Right cardiac atrium (tissue), 5 donors: ENCODE measurements around the gene MGAT1. TPM values are rescaled to one million over a fixed set of nuclear protein-coding genes. Genes with fewer than 3 reads are reported as not detected.

Experiments
- ATAC-seq, 2 donors: fragments of 200-7000 bp; cut with Tn5 transposase; one replicate each; pipeline versions ENCODE4 v1.8.0 to v1.9.1; 2020; ENCODE audit warnings: moderate library complexity in 2 of 2, mild to moderate bottlenecking in 1 of 2
- DNase-seq, 3 donors: peaks; one replicate each; pipeline ENCODE4 v3.0.0-alpha.2; 2020
- H3K27ac ChIP-seq: one replicate; pipeline ENCODE4 v1.5.1; 2013; ENCODE audit warnings: mild to moderate bottlenecking, low read length, control low read depth, moderate library complexity
- H3K27me3 ChIP-seq: one replicate; pipeline ENCODE4 v1.6.1; 2013; ENCODE audit not compliant: control insufficient read depth, insufficient read depth
- H3K4me1 ChIP-seq: one replicate; pipeline ENCODE4 v1.6.1; 2013; ENCODE audit warnings: low read length; ENCODE audit not compliant: control insufficient read depth, insufficient read depth
- H3K4me3 ChIP-seq: one replicate; pipeline ENCODE4 v1.5.1; 2013; ENCODE audit warnings: low read length, control low read depth
- H3K9me3 ChIP-seq: one replicate; pipeline ENCODE4 v1.6.1; 2013; ENCODE audit warnings: low read length; ENCODE audit not compliant: control insufficient read depth
- WGBS: extraction: QIAGEN DNeasy Blood & Tissue Kit; methylation state at CpG from one replicate; pipeline ENCODE4 v1.1.7; 2013; 5-methylcytosine and 5-hydroxymethylcytosine counted together
- intact Hi-C, 4 donors: fragments of 100-400 bp; cut with DNase I; formaldehyde crosslinking; loops; one replicate each; pipeline versions ENCODE4 v1.11.0 to v1.14.0; 2022 to 2023
- polyA plus RNA-seq: library from polyadenylated mRNA; stranded (reverse); fragments of 200-250 nt; gene quantifications from one replicate; pipeline ENCODE4 v1.2.3, GENCODE V29; 2013
- total RNA-seq, 4 donors: library from RNA; stranded (reverse); fragmentation: NEBNext Ultra II Directional; extraction: Animal tissue kit (Norgen Biotek cat#: 25700); gene quantifications; one replicate each; pipeline ENCODE4 v1.2.1, GENCODE V29; 2021
- donor health status: healthy with polysubstance abuse.
- donor health status: DM: no; HTN: yes; CAD: no.
- donor health status: DM: no; HTN: no; CAD: no.
- donor health status: DM: no; HTN: yes; CAD: no; lungs with severe emphysema.
- donor health status: DM: yes; HTN: yes; CAD: no.

The MGAT1 gene
- total and polyA plus RNA-seq, 5 donors, result 74.3 to 119 (median 87.6) TPM

DNA sequence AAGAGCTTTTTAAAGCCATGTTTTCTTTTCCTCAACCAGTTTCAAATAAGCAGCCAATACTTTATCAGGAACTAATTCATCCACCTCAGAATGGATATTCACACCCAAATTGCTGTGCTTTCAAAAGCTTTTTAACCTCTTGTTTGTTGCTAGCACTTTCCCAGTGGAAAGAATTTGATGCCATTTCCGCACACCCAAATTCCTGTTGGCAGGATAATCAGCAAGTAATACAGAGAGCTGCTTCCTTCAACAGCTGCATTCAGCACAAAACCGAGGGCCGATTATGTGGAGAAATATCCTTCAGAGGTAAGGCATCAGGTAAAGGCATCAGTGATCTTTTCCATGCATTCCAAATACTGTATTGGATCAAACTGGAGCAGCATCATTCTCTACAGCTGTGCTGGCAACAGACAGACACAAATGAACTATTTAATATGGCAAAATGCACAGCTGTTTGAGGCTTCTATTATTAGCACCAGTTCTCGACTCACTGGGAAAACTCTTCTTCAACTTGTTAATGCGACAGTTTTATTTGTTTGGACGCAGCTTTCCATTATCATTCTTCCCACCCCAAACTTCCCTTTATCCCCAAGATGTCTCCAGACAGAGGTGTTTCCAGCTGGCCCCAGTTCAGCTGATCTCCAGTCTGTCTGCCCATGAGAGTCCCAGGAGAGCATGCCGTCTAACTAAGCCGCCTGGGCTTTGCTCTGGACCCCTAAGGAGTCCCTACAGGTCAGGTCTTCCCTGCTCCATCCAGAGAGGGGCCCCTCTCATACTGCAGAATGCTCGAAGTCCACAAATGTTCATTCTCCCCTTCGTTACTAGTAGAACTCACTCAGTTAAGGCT lies 22.2 kb upstream of the MGAT1 start:
- ATAC-seq, result no peak

DNA sequence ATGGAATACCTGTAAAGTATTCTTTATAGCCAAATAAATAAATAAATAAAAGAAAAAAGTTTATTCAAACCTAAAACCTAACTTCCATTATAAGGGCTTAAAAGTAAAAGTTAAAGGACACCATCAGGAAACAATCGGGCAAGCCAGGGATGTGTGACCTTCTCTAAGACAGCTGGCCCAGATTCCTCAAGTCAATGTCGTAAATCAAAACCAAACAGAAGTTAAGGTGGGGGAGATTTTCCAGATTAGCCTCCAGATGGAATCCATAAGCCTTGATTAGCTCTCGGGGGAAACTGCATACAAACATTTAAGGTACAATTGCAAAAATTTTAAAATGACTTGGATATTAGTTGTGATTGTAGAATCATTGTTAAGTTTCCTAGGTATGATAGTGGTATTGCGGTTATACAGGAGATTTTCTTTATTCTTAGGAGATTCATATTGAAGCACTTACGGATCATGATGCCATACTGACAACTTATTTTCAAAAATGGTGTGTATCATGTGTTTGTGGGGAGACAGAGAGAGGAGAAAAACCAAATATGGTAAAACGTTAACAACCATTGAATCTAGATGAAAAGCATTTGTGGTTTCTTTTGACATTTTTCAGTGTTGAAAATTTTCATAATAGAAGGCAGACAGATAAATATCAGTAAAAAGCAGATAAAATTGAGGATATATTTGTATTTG lies 21.5 kb upstream of the MGAT1 start:
- no peaks in the 10 kb centered on the region for H3K27me3 ChIP-seq
- no peak overlapping the region for H3K27ac ChIP-seq
- peaks cover 14% of the 10 kb centered on the region for H3K4me1 ChIP-seq
- ATAC-seq (no peak), DNase-seq (no peak)
- 59% methylated on average over 6 of the region's 6 CpGs for WGBS
- intact Hi-C loops, result no loop called here
- H3K4me3 ChIP-seq, result no peak overlapping the region
- H3K9me3 ChIP-seq, result no peaks in the 10 kb centered on the region

More for the DNA sequence above, 22.2 kb upstream of the MGAT1 start:
- H3K4me1 ChIP-seq, result peaks cover 14% of the 10 kb centered on the region
- no peaks in the 10 kb centered on the region for H3K27me3 ChIP-seq
- intact Hi-C loops, result no loop called here
- DNase-seq, result peak in 1 of 3 donors; percentile 54
- WGBS, result 45% methylated on average over 10 of the region's 10 CpGs
- peak overlapping the region; percentile 39 for H3K27ac ChIP-seq
- no peaks in the 10 kb centered on the region for H3K9me3 ChIP-seq
- H3K4me3 ChIP-seq, result no peak overlapping the region

DNA sequence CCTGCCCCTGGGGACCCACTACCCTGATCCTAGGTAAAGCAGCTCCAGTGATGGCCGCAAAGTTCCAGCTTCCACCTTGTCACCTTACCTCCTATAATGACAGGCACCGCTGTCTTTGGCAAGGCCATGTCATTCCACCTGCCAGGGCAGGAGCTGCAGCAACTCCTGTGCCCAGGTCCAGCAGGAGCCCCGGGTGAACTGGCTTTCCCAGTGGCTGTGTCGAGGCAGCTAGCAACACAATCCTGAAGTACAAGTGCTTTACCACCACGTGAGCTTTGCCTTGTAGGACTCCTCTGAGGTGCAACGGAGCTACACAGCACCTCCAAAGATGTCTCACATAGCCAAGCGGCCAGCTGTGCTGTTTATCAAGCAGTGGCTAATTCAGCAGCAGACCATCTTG lies 20.7 kb upstream of the MGAT1 start:
- DNase-seq, result peak in 1 of 3 donors; percentile 47
- H3K4me3 ChIP-seq, result no peak overlapping the region
- H3K27me3 ChIP-seq, result no peaks in the 10 kb centered on the region
- ATAC-seq, result no peak
- 87% methylated on average over 7 of the region's 7 CpGs for WGBS
- H3K4me1 ChIP-seq, result peaks cover 17% of the 10 kb centered on the region
- intact Hi-C loops, result no loop called here
- H3K27ac ChIP-seq, result no peak overlapping the region
- no peaks in the 10 kb centered on the region for H3K9me3 ChIP-seq

DNA sequence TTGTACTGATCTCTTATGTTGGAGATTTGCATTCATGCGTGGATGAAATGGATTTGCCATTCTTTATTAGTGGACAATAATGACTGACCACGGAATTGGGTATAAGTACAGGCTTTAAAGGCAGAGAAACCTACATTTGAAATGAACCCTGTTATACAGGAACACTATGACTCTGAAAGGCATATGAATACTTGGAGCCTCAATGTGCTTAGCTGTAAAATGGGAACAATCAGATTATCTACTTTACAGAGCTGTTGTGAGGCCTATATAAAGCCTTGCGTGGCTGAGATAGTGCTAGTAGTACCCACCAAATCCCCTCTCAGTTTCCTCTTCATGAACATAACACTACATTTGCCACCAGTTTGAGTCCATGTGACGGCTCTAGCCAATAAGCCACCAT lies 18.9 kb upstream of the MGAT1 start:
- H3K4me1 ChIP-seq, result peaks cover 24% of the 10 kb centered on the region
- intact Hi-C loops, result no loop called here

DNA sequence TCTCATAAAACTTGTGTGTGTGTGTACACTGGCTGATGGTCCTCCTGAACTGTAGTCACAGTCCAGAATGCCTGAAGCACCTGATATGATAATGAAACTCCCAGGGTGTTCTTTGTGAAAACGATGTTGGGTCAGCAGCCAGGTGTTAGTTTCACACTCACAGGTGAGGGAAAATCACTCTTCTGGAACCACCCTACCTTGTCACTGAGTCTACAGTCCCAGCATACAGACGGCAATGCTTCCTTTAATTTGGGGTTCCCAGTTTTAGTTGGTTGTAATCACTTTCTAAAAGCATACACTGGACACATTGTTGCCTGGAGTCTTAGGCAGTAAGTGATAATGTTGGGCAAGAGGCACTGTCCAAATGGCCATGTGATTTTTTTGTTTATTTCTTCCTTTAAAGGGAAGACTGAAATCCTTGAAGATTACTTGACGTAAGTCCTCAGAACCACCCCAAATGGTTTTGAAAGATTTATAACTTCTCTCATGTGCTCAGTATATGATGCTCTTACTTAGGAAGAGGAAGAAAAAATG lies 18.2 kb upstream of the MGAT1 start:
- no peak for DNase-seq
- no peaks in the 10 kb centered on the region for H3K9me3 ChIP-seq
- 36% methylated on average over 3 of the region's 3 CpGs for WGBS
- ATAC-seq, result peak; percentile 53 to 79
- H3K27ac ChIP-seq, result peak overlapping the region; percentile 93
- no peaks in the 10 kb centered on the region for H3K27me3 ChIP-seq
- intact Hi-C loops, result no loop called here
- H3K4me3 ChIP-seq, result no peak overlapping the region
- H3K4me1 ChIP-seq, result peaks cover 23% of the 10 kb centered on the region

More for the DNA sequence above, 18.9 kb upstream of the MGAT1 start:
- Histone ChIP-seq H3K9me3 (no peaks in the 10 kb centered on the region), H3K4me3 (no peak overlapping the region), H3K27ac (no peak overlapping the region), H3K27me3 (no peaks in the 10 kb centered on the region)
- ATAC-seq (no peak), DNase-seq (no peak)
- WGBS, result 93% methylated on average over 4 of the region's 4 CpGs

DNA sequence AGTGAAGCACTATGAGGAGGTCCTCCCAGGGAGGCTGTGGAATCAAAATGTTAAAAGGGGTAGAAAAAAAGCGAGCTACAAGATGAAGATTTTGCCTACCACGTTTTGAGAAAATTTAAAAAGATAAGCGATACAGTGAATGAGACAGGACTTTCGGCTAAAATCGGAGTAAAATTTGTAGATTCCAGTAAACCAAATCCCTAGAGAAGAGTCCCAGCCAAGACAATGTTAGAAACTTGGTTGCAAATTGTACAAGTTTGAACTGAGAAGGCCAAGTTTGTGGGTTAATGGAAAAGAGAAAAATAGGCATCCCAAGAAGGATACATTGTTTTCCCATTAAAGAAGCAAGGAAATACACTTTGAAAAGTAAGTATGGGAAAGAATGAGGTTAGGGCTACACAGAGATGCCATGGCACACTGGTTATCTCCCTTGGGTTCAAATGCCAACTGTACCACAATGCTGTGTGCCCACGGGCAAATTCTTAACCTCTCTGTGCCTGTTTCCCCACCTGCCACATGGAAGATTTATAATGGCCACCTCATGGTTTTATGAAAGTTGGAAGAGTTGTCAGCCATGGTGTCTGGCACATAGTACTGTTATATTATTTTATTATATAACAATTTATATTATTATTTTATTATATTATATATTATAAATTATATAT lies 16.2 kb upstream of the MGAT1 start:
- peaks cover 16% of the 10 kb centered on the region for H3K4me1 ChIP-seq
- ATAC-seq, result no peak
- H3K9me3 ChIP-seq, result no peaks in the 10 kb centered on the region
- H3K27me3 ChIP-seq, result no peaks in the 10 kb centered on the region
- no peak overlapping the region for H3K4me3 ChIP-seq
- 58% methylated on average over 6 of the region's 6 CpGs for WGBS
- peak overlapping the region; percentile 83 for H3K27ac ChIP-seq
- intact Hi-C loops, result no loop called here
- no peak for DNase-seq

DNA sequence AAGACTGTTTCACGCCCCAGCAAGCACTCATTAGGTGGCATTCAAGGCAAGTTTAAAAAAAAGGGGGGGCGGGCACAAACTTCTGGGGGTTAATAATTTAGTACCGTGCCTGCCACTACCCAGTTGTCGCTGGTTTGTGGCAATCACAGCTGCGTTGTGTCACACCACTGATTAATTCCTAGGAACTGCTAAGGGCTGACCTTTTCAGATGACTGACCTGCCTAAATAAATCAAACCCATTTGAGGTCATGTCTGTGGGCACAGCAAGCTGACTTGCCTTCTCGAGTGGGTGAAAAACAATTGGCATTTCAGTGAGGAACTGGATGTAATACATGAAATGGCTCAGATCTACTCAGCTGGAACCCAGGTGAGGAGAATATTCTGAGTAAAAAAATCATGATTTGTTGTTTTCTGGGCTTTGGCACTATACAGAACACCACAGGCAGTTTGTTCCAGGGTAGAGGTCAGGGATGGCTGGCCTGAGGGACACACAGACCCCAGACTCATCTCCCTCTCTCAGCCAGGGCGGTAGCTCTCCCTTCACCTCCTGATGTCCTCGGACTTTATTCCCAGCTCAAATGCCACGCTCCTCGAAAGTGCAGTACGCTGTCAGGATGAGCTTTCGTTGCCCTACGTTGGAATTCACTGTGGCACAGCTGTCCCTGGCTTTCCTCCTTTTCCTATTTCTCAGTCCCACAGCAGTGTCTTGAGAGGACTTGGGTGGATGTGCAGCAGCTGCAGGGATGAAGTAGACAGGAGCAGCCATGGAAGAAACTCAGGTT lies 15.5 kb upstream of the MGAT1 start:
- DNase-seq (no peak), ATAC-seq (no peak)
- Histone ChIP-seq H3K9me3 (no peaks in the 10 kb centered on the region), H3K27me3 (no peaks in the 10 kb centered on the region), H3K4me3 (no peak overlapping the region), H3K4me1 (peaks cover 11% of the 10 kb centered on the region), H3K27ac (peak overlapping the region; percentile 55)
- intact Hi-C loops, result no loop called here
- 43% methylated on average over 13 of the region's 13 CpGs for WGBS

DNA sequence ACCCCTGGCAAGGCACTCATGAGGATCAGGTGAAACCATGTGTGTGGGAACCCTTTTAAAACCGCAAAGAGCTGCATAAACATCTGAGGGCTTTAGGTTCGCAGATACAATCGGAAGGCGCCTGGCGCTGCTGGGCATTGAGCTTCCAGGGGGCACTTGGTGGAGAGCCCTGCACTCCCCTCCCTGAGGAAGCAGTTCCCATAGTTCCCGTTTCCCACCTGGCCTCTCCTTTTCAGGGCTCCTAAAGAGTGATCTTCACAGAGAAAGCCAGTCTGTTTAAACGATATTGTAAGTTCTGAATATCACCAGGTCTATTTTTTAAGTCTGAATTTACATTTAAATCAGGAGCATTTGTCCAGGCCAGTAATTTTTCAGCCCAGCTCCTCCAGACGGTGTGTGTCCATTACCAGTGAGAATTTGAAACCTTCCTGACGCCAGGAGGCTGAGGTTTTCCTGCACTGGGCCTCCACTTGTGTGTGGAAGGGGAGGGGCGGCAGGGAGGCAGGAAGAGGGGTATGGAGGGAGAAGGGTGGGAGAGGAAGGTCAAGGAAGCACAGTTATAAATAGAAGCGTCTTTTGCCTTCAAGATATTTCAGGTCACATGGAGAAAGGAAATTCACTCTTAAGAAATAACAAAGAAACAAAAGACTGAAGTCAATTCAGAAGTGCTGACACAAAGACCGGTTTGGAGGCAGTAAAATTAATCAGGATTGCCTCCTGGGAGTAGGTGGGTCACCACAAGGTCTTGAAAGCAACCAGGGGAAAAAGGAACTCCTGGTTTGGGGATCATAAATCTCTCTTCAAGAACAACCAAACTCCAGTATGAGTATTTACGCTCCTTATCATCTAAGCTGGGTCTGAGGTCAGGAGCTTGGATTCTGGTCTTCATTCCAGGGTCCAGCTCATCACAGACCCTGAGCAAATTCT lies 14.3 kb upstream of the MGAT1 start:
- Histone ChIP-seq H3K9me3 (no peaks in the 10 kb centered on the region), H3K4me3 (no peak overlapping the region), H3K4me1 (peaks cover 11% of the 10 kb centered on the region), H3K27ac (peak overlapping the region; percentile 80), H3K27me3 (no peaks in the 10 kb centered on the region)
- ATAC-seq, result peak; percentile 64 to 86
- DNase-seq, result peak; percentile 71 to 84 (median 82)
- intact Hi-C loops, result no loop called here
- 36% methylated on average over 13 of the region's 13 CpGs for WGBS

DNA sequence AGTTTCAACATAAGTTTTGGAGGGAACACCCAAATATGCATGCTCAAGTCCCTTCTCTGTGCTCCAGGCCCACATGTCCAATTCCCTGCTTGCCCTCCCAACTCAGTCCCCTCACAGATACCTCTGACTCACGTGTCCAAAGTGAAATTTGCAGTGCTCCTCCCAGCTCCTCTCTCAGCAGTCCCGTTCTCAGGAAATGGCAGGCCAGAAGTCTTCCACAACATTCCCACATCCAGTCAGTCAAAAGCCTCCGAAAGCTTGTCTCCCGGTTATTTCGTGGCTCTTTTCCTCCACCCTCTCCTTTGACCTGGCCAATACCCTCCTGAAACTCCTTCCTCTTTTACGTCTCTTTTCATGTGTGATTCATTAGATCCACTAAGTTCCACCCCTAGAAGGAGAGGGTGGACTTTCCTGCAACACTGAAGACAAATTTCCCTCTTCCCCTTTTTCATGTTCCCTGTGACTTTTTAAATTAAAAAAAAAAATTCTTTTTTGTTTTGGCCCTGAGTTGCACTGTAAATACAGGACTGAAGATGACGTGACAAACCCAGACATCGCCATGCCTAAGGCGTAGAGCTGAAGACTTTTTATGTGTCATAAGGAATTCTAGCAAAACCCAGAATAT lies 12.8 kb upstream of the MGAT1 start:
- Histone ChIP-seq H3K4me3 (peak overlapping the region; percentile 38), H3K27me3 (no peaks in the 10 kb centered on the region), H3K4me1 (peaks cover 13% of the 10 kb centered on the region), H3K9me3 (no peaks in the 10 kb centered on the region), H3K27ac (peak overlapping the region; percentile 80)
- DNase-seq, result no peak
- peak in 1 of 2 donors; percentile 30 for ATAC-seq
- WGBS, result 56% methylated on average over 9 of the region's 9 CpGs
- intact Hi-C loops, result no loop called here
